HG03565 (cell line): ENCODE data around the gene THOC1.

ENCODE experiments used
- ATAC-seq: cut with Tn5 transposase; IDR thresholded peaks from one replicate; pipeline ENCODE4 v1.9.1; 2021; ENCODE audit warnings: mild to moderate bottlenecking, moderate library complexity; ENCODE audit not compliant: unreplicated experiment

Gene THOC1

GRCh38 chr18:286515-287310 is 18.9 kb upstream of the THOC1 start:
- ATAC-seq = no peak

- ATAC-seq = no peak
Observed at GRCh38 chr18:285817-286216, 18.0 kb upstream of the THOC1 start.

DNA sequence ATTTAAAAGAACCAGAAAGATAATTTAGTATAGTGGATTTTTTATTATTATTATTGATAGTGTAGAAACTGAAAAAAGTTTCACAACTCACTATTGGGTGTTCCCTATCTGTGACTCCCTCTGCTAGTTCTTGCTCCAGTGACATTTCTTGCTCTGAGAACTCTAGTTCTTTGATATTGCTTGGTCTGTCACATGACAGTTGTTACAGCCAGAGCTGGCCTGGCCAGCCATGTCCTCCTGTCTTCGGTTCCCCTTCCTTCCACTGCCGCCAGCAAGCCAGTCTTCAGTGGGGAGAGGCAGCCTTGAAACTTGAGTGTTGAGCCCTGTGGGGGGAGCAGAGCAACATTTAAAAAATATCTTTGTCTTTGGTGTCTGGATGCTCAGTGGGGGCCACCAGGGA is 7.6 kb upstream of the THOC1 start:
- no peak for ATAC-seq

- no peak for ATAC-seq
Observed at GRCh38 chr18:274313-274712, 6.5 kb upstream of the THOC1 start.

- no peak for ATAC-seq
Observed at GRCh38 chr18:273525-273924, 5.7 kb upstream of the THOC1 start.

GRCh38 chr18:272650-273049 is 4.8 kb upstream of the THOC1 start:
- ATAC-seq = no peak

- ATAC-seq = no peak
Observed at GRCh38 chr18:269480-270095, 1.7 kb upstream of the THOC1 start.

- no peak for ATAC-seq
Observed at GRCh38 chr18:267380-267687, 513 bp downstream of the THOC1 start.

GRCh38 chr18:261398-262073 is 6.3 kb downstream of the THOC1 start:
- no peak for ATAC-seq

DNA sequence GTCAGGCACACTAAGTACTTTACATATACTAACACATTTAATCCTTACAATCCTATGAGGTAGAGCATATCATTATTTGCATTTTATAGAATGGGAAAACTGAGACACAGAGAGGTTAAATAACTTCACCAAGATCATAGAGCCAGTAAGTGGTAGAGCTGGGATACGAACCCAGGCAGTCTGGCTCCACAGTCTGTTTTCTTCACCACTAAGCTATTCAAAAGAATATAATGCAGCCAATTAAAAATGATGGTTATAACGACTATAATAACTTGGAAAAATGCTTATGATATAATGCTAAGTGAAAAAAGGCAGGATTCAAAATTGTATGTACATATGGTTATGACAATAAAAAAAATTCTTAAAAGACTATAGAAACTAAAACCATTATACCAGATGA is 7.3 kb downstream of the THOC1 start:
- no peak for ATAC-seq

DNA sequence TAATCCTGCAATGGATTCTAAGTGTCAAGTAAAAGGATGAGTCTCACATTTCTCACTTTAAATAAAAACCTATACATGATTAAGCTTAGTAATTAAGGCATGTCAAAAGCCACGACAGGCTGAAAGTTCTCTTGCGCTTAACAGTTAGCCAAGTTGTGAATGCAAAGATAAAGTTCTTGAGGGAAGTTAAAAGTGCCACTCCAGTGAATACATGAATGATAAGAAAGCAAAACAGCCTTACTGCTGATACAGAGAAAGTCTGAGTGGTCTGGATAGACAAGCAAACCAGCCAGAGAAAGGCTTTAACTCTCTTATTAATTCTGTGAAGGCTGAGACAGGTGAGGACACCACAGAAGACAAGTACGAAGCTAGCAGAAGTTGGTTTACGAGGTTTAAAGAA is 12.7 kb downstream of the THOC1 start:
- no peak for ATAC-seq

GRCh38 chr18:253121-253520 is 14.7 kb downstream of the THOC1 start:
- no peak for ATAC-seq

DNA sequence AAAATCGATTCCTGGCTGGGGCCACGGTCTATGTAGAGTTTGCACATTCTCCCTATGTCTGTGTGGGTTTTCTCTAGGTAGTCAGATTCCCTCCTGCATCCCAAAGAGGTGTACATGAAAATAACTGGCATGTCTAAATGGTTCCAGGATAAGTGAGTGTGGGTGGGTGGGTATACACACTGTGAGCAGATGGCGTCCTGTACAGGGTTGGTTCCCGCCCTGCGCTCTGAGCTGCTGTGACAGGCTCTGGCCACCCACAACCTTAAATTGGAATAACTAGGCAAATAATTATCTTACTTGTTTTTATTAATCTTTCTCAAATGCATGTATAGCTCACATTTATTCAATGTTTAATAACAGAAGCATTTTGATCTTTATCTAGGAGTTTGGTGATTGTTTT is 16.3 kb downstream of the THOC1 start:
- ATAC-seq = no peak

- ATAC-seq = no peak
Observed at GRCh38 chr18:250685-251084, 17.2 kb downstream of the THOC1 start.

DNA sequence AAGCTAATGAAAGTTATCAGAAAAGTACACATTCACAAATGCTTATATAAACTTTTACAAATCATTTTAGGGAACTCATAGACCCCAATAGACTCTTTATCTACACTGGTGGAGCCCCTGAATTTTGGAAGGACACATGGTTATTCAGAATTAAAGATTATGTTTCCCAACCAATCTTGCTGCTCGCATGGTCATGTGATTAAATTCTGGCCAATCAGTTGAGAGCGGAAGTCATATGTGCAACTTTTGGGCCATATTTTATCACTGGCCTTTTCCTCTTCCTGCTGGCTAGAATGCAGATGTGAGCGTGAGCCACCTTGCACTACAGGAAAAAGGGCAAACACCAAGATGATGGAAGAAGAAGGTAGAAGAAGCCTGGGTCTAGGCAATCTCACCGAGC is 19.8 kb downstream of the THOC1 start:
- ATAC-seq = no peak

DNA sequence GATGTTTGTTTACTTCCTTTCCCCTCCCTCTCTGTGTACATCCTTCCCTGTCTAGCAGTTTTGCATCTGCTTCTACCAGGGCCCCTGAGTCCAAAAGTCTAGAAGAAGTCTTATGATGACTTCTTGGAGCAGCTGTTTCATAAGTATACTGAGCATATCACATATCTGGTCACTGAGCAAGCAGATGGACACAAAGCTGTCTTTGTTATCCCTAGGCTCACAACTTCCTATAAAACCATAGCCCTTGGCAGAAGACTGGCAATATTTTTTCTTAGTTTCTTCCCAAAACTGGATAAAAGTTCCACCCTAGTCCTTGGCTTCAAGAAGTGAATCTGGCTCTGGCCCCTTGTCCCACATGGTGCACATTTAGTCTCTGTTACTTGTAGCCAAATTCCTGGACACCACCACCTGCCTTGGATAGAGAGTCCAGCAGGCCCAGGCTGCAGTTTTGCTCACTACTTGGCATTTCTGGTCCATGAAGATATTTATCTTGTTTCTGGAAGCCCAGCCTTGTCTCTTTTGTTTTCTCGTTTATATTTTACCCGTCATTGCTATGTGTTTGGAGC is 22.5 kb downstream of the THOC1 start:
- no peak for ATAC-seq

DNA sequence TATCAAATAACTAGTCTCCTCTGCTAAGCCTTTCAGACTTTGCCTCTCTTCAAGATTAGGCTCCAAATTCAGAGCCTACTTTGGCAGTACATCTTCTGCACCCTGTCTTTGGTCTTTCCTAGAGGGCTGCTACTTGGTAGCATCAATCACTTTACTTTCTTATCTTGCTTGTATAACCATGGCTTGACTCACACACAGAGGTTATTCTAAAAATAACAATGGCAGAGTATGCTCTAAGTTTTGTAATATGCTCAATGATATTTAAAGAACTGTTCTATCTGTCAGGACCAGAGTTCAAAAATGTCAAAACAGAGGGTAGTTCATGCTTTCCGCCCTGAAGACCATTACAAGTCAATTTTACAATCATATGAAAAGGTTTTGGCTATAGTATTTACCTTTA is 27.7 kb downstream of the THOC1 start:
- ATAC-seq = no peak

- no peak for ATAC-seq
Observed at GRCh38 chr18:231563-231962, 36.3 kb downstream of the THOC1 start.

- no peak for ATAC-seq
Observed at GRCh38 chr18:228586-228985, 39.3 kb downstream of the THOC1 start.

DNA sequence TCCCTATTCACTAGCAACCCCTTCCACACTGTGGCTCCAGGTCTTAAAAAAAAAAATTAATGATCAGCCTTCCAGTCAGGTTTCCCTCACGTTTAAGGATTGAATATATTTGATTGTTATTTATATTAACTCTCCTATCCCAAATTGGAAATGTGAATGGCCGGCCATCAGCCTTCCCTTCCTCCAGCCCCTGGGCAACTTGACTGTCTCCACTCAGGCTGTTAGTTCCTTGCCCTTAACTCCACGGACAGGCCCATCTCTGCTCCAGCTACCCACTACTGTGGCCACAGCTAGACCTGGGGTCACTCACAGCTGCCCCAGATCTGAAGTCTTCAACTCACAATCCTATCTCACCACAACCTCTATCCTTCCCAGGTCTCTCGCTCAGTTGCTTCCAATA is 39.9 kb downstream of the THOC1 start:
- ATAC-seq = no peak

DNA sequence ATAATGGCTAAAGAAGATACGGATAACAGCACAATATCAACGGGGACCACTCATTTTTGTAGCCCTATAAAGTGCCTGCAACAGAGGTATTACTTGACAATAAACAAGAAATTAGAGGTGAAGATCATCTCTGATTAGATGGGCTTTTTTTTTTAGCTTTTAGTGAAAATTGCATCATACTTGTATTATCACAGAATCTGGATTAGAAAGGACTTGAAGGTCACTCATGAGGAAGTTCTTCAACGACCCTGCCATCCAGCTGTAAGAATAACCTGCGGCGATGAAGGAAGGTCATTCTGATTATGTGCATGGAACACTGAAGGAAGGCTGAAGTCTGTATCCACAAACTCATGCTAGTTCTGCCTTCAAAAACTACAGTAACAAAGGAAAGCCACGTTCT is 40.5 kb downstream of the THOC1 start:
- no peak for ATAC-seq

GRCh38 chr18:225745-226144 is 42.1 kb downstream of the THOC1 start:
- ATAC-seq = no peak
